Activated CD4-positive, alpha-beta T cell treated with anti-CD3 and anti-CD28 coated beads for 36 hours (primary cell): ENCODE results near the gene CCDC3. TPM values are rescaled to one million over a fixed set of nuclear protein-coding genes. Genes with fewer than 3 reads are reported as not detected.

Experiments used
- ATAC-seq: fragments of 200-7000 bp; cut with Tn5 transposase; one replicate; pipeline ENCODE4 v1.10.0; 2021; ENCODE audit warnings: mild to moderate bottlenecking, moderate library complexity
- CTCF ChIA-PET: fragments of 350-600 bp; sonication (Branson Sonifier 250); formaldehyde crosslinking; loops from one replicate; lab custom pipeline; 2021; ENCODE audit warnings: antibody characterized with exemption; lab: Charles Lee
- POLR2A ChIA-PET: fragments of 350-600 bp; sonication (Branson Sonifier 250); formaldehyde crosslinking; loops from one replicate; lab custom pipeline; 2021; ENCODE audit warnings: antibody characterized with exemption, inconsistent platforms; lab: Charles Lee
- DNase-seq: peaks from one replicate; pipeline ENCODE4 v3.0.0-alpha.2; 2020
- H3K27ac Mint-ChIP-seq: one replicate; pipeline ENCODE4 v1.8.0; 2021; ENCODE audit warnings: mixed read lengths
- H3K27me3 Mint-ChIP-seq: one replicate; pipeline ENCODE4 v1.8.0; 2021; ENCODE audit warnings: mixed read lengths
- H3K36me3 Mint-ChIP-seq: one replicate; pipeline ENCODE4 v1.8.0; 2021; ENCODE audit warnings: low read depth, mixed read lengths
- H3K4me1 Mint-ChIP-seq: one replicate; pipeline ENCODE4 v1.8.0; 2021; ENCODE audit warnings: mixed read lengths
- H3K4me3 Mint-ChIP-seq: one replicate; pipeline ENCODE4 v1.8.0; 2021; ENCODE audit warnings: mild to moderate bottlenecking, moderate library complexity, mixed read lengths
- H3K9me3 Mint-ChIP-seq: one replicate; pipeline ENCODE4 v1.8.0; 2021; ENCODE audit warnings: low read depth, mixed read lengths
- intact Hi-C, 2 experiments: fragments of 100-400 bp; cut with DNase I in 1 of 2; cut with micrococcal nuclease in 1 of 2; formaldehyde crosslinking; loops; one replicate each; pipeline versions ENCODE4 v1.14.2 to v1.15.1; 2022 to 2024; cut with DNase I, micrococcal nuclease
- total RNA-seq, 2 experiments: library from RNA; stranded (reverse); gene quantifications; one replicate each; pipeline ENCODE4 v1.2.3, GENCODE V29; 2021

CCDC3 gene
- under 1 TPM; 0.14 to 0.18 TPM for total RNA-seq

DNA sequence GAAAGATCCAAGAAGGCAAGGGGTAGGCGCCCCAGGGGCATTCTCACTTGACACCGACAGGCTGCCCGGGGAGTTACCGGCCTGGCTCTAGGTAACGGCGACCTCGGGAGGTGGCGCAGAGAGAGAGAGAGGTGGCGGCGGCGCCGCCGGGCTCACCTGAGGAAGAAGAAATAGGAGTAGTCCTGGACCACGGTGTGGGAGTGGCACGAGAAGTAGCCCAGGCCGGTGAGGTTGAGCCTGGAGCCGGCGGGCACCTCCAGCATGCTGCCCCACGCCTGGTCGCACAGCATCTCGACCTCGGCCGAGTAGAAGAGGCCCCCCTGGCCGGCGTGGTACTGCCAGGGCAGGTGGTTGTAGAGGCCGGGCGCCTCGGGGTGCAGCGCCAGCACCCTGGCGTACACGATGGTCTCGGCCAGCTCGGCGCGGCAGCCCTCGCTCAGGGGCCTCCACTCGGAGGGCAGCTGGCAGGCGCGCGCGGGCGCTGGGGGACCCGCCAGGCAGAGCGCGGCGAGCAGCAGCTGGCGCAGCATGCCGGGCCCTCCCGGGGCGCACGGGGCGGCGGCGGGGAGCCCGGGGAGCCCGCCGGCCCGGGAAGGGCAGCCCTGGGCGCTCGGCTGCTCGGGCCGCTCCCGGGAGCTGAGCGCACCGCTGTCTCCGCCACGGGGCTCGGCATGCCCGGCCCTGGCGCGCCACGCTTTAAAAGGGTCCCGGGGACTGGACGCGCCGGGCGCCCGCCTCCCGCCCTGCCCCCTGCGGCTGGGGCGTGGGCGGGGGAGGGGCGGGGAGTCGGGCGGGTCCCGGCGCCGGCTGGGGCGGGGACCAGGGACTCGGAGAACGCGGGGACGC is at the start of gene CCDC3:
Gene CCDC3 (minus strand): TSS at position 673 of the 846 bp plus-strand sequence. CDS start 143 bp downstream, at position 530.
- no peaks in the 10 kb centered on the region for H3K36me3 Mint-ChIP-seq
- peak within 1 kb of the TSS; percentile 43 for H3K4me3 Mint-ChIP-seq
- intact Hi-C loops, result no loop called here
- POLR2A ChIA-PET, result interaction anchor here (0.6 kb wide), 1 partner anchor 132 kb away, joined by 3 read pairs; no protein-coding TSS in a partner anchor
- peaks cover 5% of the 10 kb centered on the region for H3K4me1 Mint-ChIP-seq
- CTCF ChIA-PET, result interaction anchor here (1.8 kb wide), 1 partner anchor 9 kb away, joined by 3 read pairs; no protein-coding TSS in a partner anchor
- H3K9me3 Mint-ChIP-seq, result no peaks in the 10 kb centered on the region
- peaks cover 65% of the 10 kb centered on the region for H3K27me3 Mint-ChIP-seq
- DNase-seq (peak; percentile 39), ATAC-seq (peak; percentile 60)
- no peak within 1 kb of the TSS for H3K27ac Mint-ChIP-seq

DNA sequence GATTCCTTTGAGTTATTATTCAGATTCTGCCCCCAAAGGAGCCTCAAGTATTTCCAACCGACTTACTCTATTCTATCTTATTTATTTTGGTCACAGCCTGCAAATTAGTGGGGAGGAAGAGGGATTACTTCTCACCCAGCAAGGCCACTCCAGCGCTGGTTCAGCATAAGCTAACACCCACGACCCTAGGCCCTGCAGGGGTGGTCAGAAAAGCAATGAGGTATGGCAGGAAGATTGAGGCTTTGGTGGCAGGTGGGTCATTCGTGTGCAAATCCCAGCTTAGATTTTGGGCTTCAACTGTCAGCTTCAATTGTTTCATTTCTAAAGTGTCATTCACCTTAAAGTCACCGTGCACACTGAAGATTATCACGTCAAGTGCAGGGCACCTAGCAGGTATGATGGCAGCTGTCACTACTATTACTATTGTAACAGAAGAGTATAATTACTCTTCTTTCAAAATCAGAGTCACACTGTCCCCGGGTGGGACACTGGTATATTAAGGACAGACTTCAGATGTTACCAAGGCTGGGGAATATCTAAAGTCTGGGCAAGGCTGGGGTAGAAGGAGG is 49.7 kb upstream of the CCDC3 start:
- intact Hi-C loops, result no loop called here
- DNase-seq (no peak), ATAC-seq (no peak)
- H3K36me3 Mint-ChIP-seq, result no peaks in the 10 kb centered on the region
- no peaks in the 10 kb centered on the region for H3K4me1 Mint-ChIP-seq
- ChIA-PET POLR2A (no interaction called here), CTCF (interaction anchor here (1.0 to 2.5 kb wide), 2 partner anchors 24 to 48 kb away, joined by 3 to 6 read pairs; partner anchors contain the start of gene OPTN)
- H3K4me3 Mint-ChIP-seq, result no peak overlapping the region
- H3K9me3 Mint-ChIP-seq, result no peaks in the 10 kb centered on the region
- H3K27ac Mint-ChIP-seq, result no peak overlapping the region
- H3K27me3 Mint-ChIP-seq, result peaks cover 5% of the 10 kb centered on the region

DNA sequence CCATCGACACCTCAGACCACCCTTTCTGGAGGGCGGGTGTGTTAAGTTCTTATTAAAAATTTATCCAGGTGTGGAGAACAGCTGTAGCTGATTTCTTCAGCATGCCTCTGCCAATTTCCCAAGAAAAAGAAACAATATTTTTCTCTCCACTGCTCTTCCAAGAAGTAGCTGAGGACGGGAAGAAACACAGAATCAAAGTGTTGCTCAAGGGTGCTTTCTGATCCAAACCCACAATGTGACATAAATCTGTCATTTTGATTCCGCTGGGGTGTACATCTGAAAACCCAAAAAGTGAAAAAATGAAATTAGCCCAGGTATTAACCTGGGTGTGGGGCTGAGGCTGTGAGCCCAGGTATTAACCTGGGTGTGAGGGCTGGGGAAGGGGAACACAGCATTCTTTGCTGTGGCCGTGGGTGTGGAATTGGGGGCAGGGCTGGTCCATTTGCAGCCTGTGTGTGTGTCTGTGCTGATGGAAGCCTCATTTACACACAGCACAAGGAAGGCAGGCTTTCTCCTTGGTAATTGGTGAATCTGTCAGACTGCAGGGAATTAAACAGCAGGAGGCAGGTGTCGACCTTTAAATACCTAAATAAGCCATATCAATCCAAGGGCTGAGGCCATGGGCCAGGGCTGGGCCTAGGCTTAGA is 48.4 kb upstream of the CCDC3 start:
- DNase-seq (no peak), ATAC-seq (no peak)
- Mint-ChIP-seq H3K36me3 (no peaks in the 10 kb centered on the region), H3K4me3 (no peak overlapping the region), H3K4me1 (no peaks in the 10 kb centered on the region), H3K27me3 (peaks cover 5% of the 10 kb centered on the region), H3K27ac (no peak overlapping the region), H3K9me3 (no peaks in the 10 kb centered on the region)
- CTCF ChIA-PET, result interaction anchor here (0.6 kb wide), 1 partner anchor 119 kb away, joined by 3 read pairs; no protein-coding TSS in a partner anchor
- intact Hi-C loops, result no loop called here
- POLR2A ChIA-PET, result no interaction called here

DNA sequence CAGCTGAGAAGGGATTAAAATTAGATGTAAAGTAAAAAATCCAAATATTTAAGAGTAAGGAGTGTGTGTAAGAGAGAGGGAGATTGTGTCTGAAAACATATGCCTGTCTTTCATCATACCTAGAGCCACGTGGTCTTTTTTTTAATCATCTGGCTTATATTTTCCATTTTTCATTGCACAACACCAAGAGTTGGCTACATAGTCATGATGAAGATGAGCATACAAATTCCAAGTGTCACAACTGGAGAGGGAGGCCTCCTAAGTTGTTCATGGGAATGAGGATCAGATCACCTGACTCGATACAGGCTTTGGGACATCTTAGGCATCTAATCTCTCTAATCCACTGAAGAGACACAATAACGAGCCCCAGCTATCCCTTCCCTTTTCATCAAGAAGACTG is 47.2 kb upstream of the CCDC3 start:
- Mint-ChIP-seq H3K36me3 (no peaks in the 10 kb centered on the region), H3K4me1 (no peaks in the 10 kb centered on the region), H3K4me3 (no peak overlapping the region), H3K9me3 (peaks cover 3% of the 10 kb centered on the region), H3K27ac (no peak overlapping the region), H3K27me3 (peaks cover 5% of the 10 kb centered on the region)
- ChIA-PET POLR2A (no interaction called here), CTCF (no interaction called here)
- intact Hi-C loops, result no loop called here
- DNase-seq (no peak), ATAC-seq (no peak)

DNA sequence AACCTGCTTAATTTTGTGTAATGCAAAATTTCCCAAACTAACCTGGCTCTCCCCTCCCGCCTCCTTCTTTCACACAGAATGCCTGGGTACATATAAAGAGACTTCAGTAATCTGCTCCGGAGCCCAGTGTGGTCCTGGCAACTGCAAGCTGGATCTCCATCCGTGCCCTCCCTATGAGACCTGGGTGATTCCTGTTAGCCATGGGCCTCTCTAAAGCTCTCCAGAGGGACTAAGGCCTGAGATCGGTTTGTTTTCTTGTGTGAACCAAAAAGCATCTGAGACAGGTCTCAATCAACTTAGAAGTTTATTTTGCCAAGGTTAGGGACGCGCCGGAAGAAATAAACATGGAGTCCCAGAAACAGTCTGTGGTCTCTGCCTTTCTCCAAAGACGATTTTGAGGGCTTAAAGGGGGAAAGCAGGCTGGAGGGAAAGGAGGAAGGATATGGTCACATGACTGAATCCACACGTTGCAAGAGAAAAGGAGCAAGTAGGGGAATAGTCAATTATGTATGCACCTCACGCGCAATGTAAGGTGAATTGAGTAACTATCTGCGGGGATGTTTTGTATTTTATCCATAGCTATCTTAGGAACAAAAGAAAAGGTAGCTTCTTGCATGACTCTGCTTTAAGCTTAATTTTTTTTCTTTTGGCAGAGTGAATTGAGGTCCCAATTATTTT is 46.2 kb upstream of the CCDC3 start:
- CTCF ChIA-PET, result no interaction called here
- H3K9me3 Mint-ChIP-seq, result peaks cover 6% of the 10 kb centered on the region
- intact Hi-C loops, result no loop called here
- DNase-seq (no peak), ATAC-seq (no peak)
- H3K27me3 Mint-ChIP-seq, result peaks cover 6% of the 10 kb centered on the region
- H3K4me3 Mint-ChIP-seq, result no peak overlapping the region
- no peaks in the 10 kb centered on the region for H3K36me3 Mint-ChIP-seq
- H3K4me1 Mint-ChIP-seq, result no peaks in the 10 kb centered on the region
- POLR2A ChIA-PET, result no interaction called here
- no peak overlapping the region for H3K27ac Mint-ChIP-seq

DNA sequence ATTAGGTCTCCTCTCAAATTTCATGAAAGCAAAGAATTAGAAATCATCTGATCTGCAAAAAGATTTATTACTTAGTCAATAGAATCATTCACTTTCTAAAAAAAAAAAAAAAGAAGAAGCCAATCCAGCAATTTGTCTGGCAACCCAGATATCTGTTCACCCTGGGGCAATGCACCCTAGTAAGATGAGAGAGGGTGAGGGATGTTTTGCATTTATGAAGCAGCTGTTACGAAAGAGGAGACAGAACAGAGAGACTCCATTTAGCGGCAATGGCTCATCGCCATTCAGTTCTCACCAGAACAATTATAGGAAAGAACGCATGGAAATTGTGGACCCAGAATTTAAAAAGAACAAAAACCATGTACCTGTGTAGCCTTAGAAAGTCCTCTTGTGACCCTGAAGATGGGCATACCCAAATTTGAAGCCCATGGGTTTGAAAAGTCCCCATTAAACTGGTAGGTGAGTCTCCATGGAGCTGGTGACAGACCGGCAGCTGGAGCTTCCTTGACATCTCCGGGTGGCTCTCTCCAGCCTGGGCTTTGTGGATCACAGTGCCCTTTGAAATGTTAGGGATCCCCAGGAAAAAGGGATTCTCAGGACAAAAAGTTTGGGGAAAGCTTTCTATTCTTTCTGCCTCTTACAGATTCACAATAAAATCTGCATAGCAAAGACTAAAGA is 45.5 kb upstream of the CCDC3 start:
- CTCF ChIA-PET, result interaction anchor here (0.6 to 0.7 kb wide), 2 partner anchors 128 to 231 kb away, joined by 3 read pairs; no protein-coding TSS in a partner anchor
- H3K27me3 Mint-ChIP-seq, result peaks cover 9% of the 10 kb centered on the region
- no peaks in the 10 kb centered on the region for H3K36me3 Mint-ChIP-seq
- ATAC-seq (no peak), DNase-seq (no peak)
- H3K9me3 Mint-ChIP-seq, result peaks cover 6% of the 10 kb centered on the region
- POLR2A ChIA-PET, result interaction anchor here (0.7 kb wide), 1 partner anchor 10 kb away, joined by 5 read pairs; no protein-coding TSS in a partner anchor
- intact Hi-C loops, result no loop called here
- no peak overlapping the region for H3K27ac Mint-ChIP-seq
- no peaks in the 10 kb centered on the region for H3K4me1 Mint-ChIP-seq
- H3K4me3 Mint-ChIP-seq, result no peak overlapping the region

DNA sequence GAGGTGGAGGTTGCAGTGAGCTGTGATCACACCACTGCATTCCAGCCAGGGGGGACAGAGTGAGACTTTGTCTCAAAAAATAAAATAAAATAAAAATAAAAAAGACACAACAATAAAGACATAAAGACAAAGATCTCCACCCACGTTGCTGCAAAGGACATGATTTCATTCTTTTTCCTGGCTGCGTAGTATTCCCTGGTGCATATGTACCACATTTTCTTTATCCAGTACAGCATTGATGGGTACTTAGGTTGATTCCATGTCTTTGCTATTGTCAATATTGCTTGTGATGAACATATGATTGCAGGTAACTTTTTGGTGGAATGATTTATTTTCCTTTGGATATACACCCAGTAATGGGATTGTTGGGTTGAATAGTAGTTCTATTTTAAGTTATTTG is 42.0 kb upstream of the CCDC3 start:
- peaks cover 6% of the 10 kb centered on the region for H3K9me3 Mint-ChIP-seq
- no peak for ATAC-seq
- ChIA-PET POLR2A (no interaction called here), CTCF (interaction anchor here (0.7 kb wide), 1 partner anchor 104 kb away, joined by 3 read pairs; no protein-coding TSS in a partner anchor)
- DNase-seq, result no peak
- intact Hi-C loops, result no loop called here
- no peak overlapping the region for H3K27ac Mint-ChIP-seq
- no peaks in the 10 kb centered on the region for H3K4me1 Mint-ChIP-seq
- peaks cover 7% of the 10 kb centered on the region for H3K27me3 Mint-ChIP-seq
- H3K4me3 Mint-ChIP-seq, result no peak overlapping the region
- H3K36me3 Mint-ChIP-seq, result no peaks in the 10 kb centered on the region

DNA sequence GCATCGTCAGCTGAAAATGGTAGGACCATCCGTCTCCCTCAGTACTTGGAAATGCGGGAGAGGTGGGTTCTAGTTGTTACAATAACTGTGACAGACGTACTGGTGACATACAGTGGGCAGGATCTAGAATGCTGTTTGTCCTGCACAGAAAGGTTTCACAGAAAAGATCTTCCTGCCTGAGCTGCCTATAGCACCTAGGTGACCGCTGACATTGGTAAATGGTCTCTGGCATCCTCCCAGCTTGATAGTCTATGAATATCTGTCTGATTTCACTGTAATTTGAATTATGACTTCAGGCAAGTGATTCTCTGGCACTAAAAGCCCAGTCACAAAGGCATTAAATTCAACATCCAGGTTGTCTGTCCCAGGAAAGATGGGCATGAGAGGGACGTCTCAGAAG is 38.2 kb upstream of the CCDC3 start:
- Mint-ChIP-seq H3K9me3 (peaks cover 6% of the 10 kb centered on the region), H3K27me3 (peaks cover 7% of the 10 kb centered on the region), H3K4me1 (no peaks in the 10 kb centered on the region), H3K4me3 (no peak overlapping the region), H3K36me3 (no peaks in the 10 kb centered on the region), H3K27ac (no peak overlapping the region)
- ChIA-PET POLR2A (no interaction called here), CTCF (interaction anchor here (0.9 kb wide), 1 partner anchor 27 kb away, joined by 3 read pairs; no protein-coding TSS in a partner anchor)
- no peak for ATAC-seq
- intact Hi-C loops, result no loop called here
- DNase-seq, result no peak

DNA sequence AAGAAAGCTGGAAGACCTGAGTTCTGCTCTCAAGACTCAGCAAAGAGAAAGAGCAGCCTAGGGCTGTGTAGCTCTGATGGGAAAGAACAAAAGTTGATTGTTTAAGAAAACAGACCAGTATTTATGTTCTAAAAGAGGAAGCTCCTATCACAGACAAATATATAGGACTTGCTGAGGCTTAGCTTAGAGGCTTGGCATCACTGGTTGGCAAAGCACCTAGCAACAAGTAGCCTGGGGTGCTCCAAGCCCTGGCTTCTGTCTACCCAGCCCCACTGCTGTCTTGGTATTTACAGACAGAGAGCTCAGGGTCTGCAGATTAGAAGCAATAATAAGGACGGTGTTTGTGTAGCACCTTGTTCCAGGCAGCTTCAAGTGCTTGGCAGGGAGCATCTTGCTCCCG is 36.9 kb upstream of the CCDC3 start:
- ChIA-PET POLR2A (no interaction called here), CTCF (interaction anchor here (1.2 kb wide), 1 partner anchor 17 kb away, joined by 3 read pairs; no protein-coding TSS in a partner anchor)

DNA sequence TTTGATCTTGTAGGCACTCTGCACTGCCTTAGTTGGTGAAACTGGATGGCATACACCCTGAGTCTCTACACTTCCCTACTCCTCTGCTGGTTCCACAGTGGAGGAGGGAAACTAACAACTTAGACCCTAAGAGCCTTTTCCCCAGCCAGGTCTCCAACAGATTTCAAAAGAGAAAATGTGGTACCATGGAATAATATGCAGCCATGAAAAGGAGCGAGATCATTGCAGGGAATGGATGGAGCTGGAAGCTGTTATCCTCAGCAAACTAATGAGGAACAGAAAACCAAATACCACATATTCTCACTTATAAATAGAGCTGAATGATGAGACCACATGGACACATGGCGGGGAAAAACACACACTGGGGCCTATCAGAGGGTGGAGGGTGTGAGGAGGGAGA is 36.3 kb upstream of the CCDC3 start:
- Mint-ChIP-seq H3K9me3 (no peaks in the 10 kb centered on the region), H3K27ac (no peak overlapping the region), H3K4me1 (no peaks in the 10 kb centered on the region), H3K4me3 (no peak overlapping the region), H3K36me3 (no peaks in the 10 kb centered on the region), H3K27me3 (peaks cover 5% of the 10 kb centered on the region)
- DNase-seq (no peak), ATAC-seq (no peak)
- intact Hi-C loops, result no loop called here
- CTCF ChIA-PET, result interaction anchor here (1.0 to 1.2 kb wide), 2 partner anchors 18 to 82 kb away, joined by 3 read pairs; no protein-coding TSS in a partner anchor
- POLR2A ChIA-PET, result no interaction called here

More for the DNA sequence above, 36.9 kb upstream of the CCDC3 start:
- no peaks in the 10 kb centered on the region for H3K9me3 Mint-ChIP-seq
- H3K27ac Mint-ChIP-seq, result no peak overlapping the region
- DNase-seq (no peak), ATAC-seq (no peak)
- H3K4me3 Mint-ChIP-seq, result no peak overlapping the region
- H3K27me3 Mint-ChIP-seq, result peaks cover 5% of the 10 kb centered on the region
- no peaks in the 10 kb centered on the region for H3K4me1 Mint-ChIP-seq
- H3K36me3 Mint-ChIP-seq, result no peaks in the 10 kb centered on the region
- intact Hi-C loops, result no loop called here
